NCI-H2081 treated with DMSO at 0.1 percent for 48 hours (cell line): Measurements from ENCODE around the gene ACTL6B.
A peak's percentile ranks its signal among the peaks of the same experiment; 100 is the strongest.

Experiments
- DNase-seq: peaks from one replicate; lab custom pipeline; 2025; lab: John Stamatoyannopoulos, UW

ACTL6B gene

DNA sequence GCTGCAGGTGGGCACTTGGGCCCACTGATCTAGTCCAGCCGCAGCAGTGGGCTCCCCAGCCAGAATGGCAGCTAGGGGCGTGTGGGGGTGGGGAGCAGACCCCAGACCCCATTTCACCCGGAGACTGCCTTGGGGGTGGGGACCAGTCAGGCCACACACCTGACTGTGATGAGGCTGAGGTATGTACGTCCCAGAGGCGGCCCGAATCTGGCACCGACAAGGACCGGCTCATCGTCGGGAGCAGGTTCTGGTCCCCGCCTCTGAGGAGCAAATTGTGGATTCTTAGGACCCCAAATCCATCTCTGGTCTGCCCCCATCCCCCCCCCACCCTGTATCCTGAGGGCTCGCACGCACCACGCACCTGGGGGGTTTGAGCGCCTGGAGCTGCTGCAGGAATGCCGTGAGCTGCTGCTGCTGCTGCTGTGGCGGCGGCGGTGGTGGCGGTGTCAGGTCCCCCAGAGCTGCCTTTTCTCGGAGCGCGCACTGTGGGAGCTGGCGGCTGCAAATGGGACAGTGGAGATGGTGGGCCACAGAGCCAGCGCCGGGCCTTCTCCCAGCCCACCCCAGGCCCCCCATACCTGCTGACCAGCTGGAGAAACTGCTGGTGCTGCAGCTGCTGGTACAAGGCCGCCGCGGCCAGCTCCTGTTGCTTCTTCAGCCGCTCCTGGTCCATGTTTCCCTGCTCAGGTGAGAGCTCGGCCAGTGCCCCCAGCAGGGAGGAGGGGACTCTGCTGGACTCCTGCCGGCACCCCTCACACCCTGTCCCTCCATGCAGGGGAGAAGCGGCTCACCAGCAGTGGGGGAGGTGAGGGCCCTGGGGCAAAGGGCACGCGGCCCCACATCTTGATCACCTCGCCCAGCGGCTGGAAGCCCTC lies 27.6 kb upstream of the ACTL6B start:
- no peak for DNase-seq

DNA sequence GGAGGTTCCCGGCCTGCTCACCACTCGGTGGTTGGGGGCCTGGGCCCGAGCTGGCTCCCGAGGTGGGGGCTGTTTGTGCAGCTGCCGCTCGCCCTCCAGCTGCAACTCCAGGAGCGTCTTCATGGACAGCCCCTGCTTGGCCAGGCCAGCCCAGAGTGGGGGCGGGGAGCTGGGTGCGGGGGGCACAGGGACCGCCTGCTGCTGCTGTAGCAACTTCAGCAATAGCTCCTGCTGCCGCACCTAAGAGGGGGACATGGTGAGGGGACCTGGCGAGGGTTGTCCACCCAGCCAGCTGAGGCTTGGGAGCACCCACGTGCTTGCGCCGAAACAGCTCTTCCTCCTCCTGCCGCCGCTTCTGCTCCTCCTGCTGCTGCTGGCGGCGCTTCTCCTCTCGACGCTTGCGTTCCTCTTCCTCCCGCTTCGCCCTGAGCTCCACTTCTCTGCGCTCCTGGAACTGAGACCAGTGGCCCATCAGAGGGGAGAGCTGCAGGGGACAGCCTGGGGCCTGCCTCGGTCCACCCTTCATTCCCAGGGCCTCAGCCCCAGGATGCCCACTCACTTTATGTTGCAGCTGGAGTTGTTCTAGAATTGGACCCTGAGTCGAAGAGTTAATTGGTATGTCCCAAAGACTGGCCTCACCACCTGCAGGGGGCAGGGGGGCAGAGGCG lies 26.9 kb upstream of the ACTL6B start:
- DNase-seq, result no peak

DNA sequence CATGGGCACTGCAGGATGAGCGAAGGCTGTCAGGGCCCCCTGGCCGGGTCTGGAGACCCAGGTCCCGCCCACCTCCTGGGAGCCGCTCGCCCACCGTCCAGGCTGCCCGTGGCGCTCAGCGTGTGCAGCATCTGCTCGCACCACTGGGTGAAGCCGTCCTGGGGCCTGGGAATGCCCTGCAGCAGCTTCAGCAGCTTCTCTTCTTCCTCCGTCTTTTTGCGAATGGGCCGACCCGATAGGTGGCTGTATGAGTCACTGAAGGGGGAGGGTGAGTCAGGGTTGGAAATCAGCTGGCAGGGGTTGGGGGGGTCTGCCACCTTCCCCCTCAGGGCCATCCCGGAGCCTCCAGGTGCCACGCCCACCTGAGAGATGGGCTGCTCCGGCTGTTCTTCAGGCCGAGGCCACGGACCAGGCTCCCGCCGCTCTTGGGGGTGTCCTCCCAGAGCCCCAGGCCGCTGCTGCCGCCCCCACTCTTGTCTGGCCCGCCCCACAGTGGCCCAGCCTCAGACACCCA lies 26.0 kb upstream of the ACTL6B start:
- DNase-seq, result no peak

- DNase-seq, result no peak
Observed at GRCh38 chr7:100681491-100682227, 25.4 kb upstream of the ACTL6B start.

DNA sequence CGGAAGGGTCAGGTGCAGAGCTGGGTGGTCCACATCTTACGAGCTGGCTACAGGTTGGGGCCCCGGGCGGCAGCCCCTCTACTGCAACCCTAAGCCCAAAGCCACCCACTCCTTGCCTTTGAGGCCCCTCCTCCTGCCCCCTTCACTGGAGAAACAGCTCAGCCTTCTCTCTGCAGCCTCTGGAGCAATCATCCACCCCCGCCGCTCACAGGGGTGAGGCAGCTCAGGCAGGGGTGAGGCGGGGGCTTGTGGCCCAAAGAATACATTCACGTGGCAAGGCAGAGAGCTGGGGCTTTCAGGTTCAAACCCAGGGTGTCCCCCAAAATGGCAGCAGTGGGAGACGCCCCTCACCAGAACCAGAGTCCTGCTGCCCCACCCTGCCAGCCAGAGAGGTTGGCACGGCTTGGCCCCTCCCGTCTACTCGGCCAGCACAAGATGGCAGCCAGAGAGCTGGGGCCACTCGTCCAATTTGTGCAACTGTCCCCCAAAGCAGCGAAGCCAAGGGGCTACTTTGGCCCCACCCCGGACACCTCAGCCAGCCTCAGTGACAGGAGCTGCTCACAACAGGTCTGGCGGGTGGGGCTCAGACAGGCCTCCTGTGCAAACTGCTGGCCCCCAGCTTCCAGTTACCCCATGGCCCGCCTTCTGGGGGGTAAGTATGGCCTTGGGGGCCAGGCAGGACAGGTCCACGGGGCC lies 24.5 kb upstream of the ACTL6B start:
- no peak for DNase-seq

DNA sequence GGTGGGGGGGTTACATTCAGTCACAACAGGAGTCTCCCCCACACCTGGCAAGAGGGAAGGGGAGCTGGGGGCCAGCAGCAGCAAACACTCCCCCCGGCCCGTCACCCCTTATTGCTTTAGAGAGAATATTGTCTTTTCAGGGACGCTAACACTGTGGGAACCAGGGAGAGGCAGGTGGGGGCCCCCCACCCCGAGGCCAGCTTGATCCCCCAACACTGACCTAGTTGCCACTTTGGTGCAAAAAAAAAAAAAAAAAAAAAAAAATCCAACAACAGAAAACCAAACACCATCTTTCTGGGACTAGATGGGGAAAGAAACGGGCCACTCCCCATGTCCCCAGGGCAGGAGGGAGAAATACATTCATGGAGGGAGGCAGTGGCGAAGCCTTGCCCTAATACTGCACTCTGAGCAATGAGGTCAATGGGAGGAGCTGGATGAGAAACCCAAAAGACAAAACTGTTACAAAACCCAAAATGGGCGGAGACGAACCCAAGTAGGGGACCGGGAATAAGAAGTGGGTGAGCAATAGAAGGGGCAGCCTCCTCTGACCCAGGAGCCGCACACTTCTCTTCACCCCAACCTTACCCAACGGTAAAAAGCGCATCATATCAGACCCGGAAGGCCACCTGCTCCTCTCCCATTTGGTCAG lies 23.8 kb upstream of the ACTL6B start:
- no peak for DNase-seq

GRCh38 chr7:100679129-100679926 lies 23.1 kb upstream of the ACTL6B start:
- no peak for DNase-seq

DNA sequence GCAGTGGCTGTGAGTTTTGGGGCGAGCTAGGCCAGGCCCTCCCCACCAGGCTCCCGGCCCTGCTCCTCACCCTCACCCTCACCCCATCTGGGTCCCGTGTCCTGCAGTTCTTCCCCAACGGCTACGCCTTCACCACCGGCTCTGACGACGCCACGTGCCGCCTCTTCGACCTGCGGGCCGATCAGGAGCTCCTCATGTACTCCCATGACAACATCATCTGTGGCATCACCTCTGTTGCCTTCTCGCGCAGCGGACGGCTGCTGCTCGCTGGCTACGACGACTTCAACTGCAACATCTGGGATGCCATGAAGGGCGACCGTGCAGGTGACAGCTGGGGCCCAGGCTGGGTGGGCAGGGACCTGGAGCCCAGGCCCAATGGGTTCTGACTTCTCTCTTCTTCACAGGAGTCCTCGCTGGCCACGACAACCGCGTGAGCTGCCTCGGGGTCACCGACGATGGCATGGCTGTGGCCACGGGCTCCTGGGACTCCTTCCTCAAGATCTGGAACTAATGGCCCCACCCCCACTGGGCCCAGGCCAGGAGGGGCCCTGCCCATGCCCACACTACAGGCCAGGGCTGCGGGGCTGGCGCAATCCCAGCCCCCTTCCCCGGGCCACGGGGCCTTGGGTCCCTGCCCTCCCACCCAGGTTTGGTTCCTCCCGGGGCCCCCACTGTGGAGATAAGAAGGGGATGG lies 22.2 kb upstream of the ACTL6B start:
- no peak for DNase-seq

- no peak for DNase-seq
Observed at GRCh38 chr7:100677308-100678267, 21.3 kb upstream of the ACTL6B start.

DNA sequence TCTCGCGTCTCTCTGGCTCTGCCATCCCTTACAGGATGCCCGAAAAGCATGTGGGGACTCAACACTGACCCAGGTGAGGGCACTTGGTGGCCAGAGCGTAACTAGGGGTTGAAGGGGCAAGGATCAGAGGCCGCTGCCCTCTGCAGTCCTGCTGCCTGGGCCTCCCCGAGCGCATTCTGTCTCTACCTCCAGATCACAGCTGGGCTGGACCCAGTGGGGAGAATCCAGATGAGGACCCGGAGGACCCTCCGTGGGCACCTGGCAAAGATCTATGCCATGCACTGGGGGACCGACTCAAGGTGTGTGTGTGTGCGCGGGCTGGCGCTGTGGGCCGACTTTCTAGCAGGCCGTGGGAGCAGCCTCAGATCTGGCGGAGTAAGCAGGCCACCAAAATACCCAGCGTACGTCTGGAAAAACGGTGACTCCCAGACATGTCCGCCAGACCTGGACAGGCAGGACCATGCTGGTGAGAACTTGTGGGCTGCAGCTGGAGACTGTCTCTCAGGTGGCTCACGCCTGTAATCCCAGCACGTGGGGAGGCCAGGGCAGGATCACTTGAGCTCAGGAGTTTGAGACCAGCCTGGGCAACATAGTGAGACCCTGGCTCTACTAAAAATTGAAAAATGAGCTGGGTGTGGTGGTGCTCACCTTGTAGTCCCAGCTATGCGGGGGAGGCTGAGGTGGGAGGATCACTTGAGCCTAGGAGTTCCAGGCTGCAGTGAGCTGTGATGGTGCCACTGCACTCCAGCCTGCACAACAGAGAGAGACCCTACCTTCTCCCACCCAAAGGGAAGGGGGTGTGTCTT lies 20.5 kb upstream of the ACTL6B start:
- no peak for DNase-seq

GRCh38 chr7:100675581-100676350 lies 19.5 kb upstream of the ACTL6B start:
- DNase-seq, result no peak

DNA sequence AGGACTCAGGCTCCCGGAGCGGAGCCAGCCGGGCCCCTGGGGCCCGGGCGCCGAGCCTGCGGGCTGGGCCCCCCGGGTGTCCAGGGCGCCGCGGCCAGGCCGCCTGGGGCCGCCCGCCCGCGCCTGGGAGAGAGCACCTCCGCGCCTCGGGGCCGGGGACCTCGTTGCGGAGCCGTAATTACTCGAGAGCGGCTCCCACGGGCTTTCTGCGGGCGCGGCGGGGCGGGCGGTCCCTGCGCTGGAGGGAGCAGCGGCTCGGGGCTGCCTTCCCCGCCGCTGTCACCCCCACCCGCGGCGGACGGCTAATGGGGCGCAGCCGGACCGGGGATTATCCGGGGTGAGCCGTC lies 18.8 kb upstream of the ACTL6B start:
- no peak for DNase-seq

- no peak for DNase-seq
Observed at GRCh38 chr7:100674411-100675104, 18.3 kb upstream of the ACTL6B start.

- no peak for DNase-seq
Observed at GRCh38 chr7:100673942-100674410, 17.7 kb upstream of the ACTL6B start.

- DNase-seq, result peak; percentile 93
Observed at GRCh38 chr7:100673302-100673941, 17.2 kb upstream of the ACTL6B start, which contains the start of gene GNB2. TSS of gene GNB2 (plus strand) at chr7:100673740. CDS start at chr7:100676266, 2,526 bp downstream.
